HEK293 (cell line): ENCODE data around the gene HINT2.

Experiments
- MEIS1 ChIP-seq: sonication (generic); formaldehyde crosslinking; IDR thresholded peaks from 2 replicates; pipeline ENCODE4 v1.8.1; 2022; ENCODE audit warnings: missing genetic modification reagents, mild to moderate bottlenecking, borderline replicate concordance
- SP2 ChIP-seq: fragments of 450-650 bp; formaldehyde crosslinking; IDR thresholded peaks from 2 replicates; pipeline ENCODE4 v1.5.1; 2016; ENCODE audit warnings: missing biosample characterization, missing genetic modification characterization
- YY1 ChIP-seq: fragments of 450-650 bp; formaldehyde crosslinking; IDR thresholded peaks from 2 replicates; pipeline ENCODE4 v1.5.1; 2018; ENCODE audit warnings: missing biosample characterization, missing genetic modification characterization
- ZNF324 ChIP-seq: fragments of 450-650 bp; formaldehyde crosslinking; IDR thresholded peaks from 2 replicates; pipeline ENCODE4 v1.5.1; 2016; ENCODE audit warnings: missing biosample characterization, missing genetic modification characterization
- ZNF394 ChIP-seq: fragments of 450-650 bp; formaldehyde crosslinking; IDR thresholded peaks from 2 replicates; pipeline ENCODE4 v1.5.1; 2016; ENCODE audit warnings: missing biosample characterization, missing genetic modification characterization, mild to moderate bottlenecking, moderate library complexity, borderline replicate concordance
- TF ChIP-seq, protein P1 (sequence below): fragments of 450-650 bp; formaldehyde crosslinking; IDR thresholded peaks from 2 replicates; pipeline ENCODE4 v1.5.1; 2016; ENCODE audit warnings: missing biosample characterization, missing genetic modification characterization

- TF ChIP-seq, protein P1, sequence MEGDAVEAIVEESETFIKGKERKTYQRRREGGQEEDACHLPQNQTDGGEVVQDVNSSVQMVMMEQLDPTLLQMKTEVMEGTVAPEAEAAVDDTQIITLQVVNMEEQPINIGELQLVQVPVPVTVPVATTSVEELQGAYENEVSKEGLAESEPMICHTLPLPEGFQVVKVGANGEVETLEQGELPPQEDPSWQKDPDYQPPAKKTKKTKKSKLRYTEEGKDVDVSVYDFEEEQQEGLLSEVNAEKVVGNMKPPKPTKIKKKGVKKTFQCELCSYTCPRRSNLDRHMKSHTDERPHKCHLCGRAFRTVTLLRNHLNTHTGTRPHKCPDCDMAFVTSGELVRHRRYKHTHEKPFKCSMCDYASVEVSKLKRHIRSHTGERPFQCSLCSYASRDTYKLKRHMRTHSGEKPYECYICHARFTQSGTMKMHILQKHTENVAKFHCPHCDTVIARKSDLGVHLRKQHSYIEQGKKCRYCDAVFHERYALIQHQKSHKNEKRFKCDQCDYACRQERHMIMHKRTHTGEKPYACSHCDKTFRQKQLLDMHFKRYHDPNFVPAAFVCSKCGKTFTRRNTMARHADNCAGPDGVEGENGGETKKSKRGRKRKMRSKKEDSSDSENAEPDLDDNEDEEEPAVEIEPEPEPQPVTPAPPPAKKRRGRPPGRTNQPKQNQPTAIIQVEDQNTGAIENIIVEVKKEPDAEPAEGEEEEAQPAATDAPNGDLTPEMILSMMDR (tag by site-specific recombination): no peak
- TF ChIP-seq ZNF324 (tag by site-specific recombination): no peak
- TF ChIP-seq ZNF394 (tag by site-specific recombination): no peak
- no peak for TF ChIP-seq SP2 (tag by site-specific recombination)
- no peak for TF ChIP-seq MEIS1
- no peak for TF ChIP-seq YY1 (tag by site-specific recombination)
These were observed 27.3 kb upstream of the HINT2 start for GRCh38 chr9:35842020-35842745.
